ENCODE data around the gene SOX13.

GRCh38 chr1:204065174-204065985 is 7.5 kb upstream of the SOX13 start:
- no peak for TF ChIP-seq RAD21 (IDR thresholded peaks at IDR 0.05; ENCODE audit: low read depth)
- TF ChIP-seq EP300 (IDR thresholded peaks at IDR 0.05; ENCODE audit: borderline replicate concordance): no peak
- TF ChIP-seq NFIC (IDR thresholded peaks at IDR 0.05): no peak
- no peak for TF ChIP-seq TCF12 (IDR thresholded peaks at IDR 0.05; ENCODE audit: low read depth)
- no peak for TF ChIP-seq TAF1 (IDR thresholded peaks at IDR 0.05; ENCODE audit: low read depth)
- TF ChIP-seq CEBPB (IDR thresholded peaks at IDR 0.05): no peak
- TF ChIP-seq, protein P1, sequence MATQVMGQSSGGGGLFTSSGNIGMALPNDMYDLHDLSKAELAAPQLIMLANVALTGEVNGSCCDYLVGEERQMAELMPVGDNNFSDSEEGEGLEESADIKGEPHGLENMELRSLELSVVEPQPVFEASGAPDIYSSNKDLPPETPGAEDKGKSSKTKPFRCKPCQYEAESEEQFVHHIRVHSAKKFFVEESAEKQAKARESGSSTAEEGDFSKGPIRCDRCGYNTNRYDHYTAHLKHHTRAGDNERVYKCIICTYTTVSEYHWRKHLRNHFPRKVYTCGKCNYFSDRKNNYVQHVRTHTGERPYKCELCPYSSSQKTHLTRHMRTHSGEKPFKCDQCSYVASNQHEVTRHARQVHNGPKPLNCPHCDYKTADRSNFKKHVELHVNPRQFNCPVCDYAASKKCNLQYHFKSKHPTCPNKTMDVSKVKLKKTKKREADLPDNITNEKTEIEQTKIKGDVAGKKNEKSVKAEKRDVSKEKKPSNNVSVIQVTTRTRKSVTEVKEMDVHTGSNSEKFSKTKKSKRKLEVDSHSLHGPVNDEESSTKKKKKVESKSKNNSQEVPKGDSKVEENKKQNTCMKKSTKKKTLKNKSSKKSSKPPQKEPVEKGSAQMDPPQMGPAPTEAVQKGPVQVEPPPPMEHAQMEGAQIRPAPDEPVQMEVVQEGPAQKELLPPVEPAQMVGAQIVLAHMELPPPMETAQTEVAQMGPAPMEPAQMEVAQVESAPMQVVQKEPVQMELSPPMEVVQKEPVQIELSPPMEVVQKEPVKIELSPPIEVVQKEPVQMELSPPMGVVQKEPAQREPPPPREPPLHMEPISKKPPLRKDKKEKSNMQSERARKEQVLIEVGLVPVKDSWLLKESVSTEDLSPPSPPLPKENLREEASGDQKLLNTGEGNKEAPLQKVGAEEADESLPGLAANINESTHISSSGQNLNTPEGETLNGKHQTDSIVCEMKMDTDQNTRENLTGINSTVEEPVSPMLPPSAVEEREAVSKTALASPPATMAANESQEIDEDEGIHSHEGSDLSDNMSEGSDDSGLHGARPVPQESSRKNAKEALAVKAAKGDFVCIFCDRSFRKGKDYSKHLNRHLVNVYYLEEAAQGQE (IDR thresholded peaks at IDR 0.05; ENCODE audit: low read depth): no peak
- no peak for TF ChIP-seq YY1 (IDR thresholded peaks at IDR 0.05; ENCODE audit: low read depth)
